Keratinocyte (primary cell): ENCODE data around the gene MSI2. TPM values are rescaled to one million over a fixed set of nuclear protein-coding genes. Genes with fewer than 3 reads are reported as not detected.

ENCODE experiments used
- DNase-seq: peaks from one replicate; pipeline ENCODE4 v3.0.0-alpha.2; 2011; ENCODE audit warnings: low read depth, missing footprints, low spot score
- FAIRE-seq: peaks from 2 replicates; lab custom pipeline; 2011; peaks lifted over from hg19 to GRCh38; lab: Jason Lieb, UNC
- H2AFZ ChIP-seq: 2 replicates; pipeline ENCODE4 v1.6.0; 2012; ENCODE audit warnings: low read length, control low read depth, inconsistent platforms; ENCODE audit not compliant: control insufficient read depth
- H3K27ac ChIP-seq: 2 replicates; pipeline ENCODE4 v1.5.1; 2011; ENCODE audit warnings: low read length; ENCODE audit not compliant: control insufficient read depth, insufficient read depth
- H3K27me3 ChIP-seq: 3 replicates; pipeline ENCODE4 v1.6.0; 2011; ENCODE audit warnings: low read length; ENCODE audit not compliant: control insufficient read depth, insufficient read depth; ENCODE audit errors: extremely low read depth
- H3K36me3 ChIP-seq, 2 experiments: 2 replicates in 1 of 2; 3 replicates in 1 of 2; pipeline ENCODE4 v1.5.1; 2011; ENCODE audit warnings: low read length in 2 of 2, mild to moderate bottlenecking in 1 of 2; ENCODE audit not compliant: control insufficient read depth in 2 of 2, insufficient read depth in 2 of 2; ENCODE audit errors: extremely low read depth in 1 of 2
- H3K4me1 ChIP-seq: 3 replicates; pipeline ENCODE4 v1.5.1; 2011; ENCODE audit warnings: low read length; ENCODE audit not compliant: control insufficient read depth, insufficient read depth; ENCODE audit errors: extremely low read depth
- H3K4me2 ChIP-seq: 3 replicates; pipeline ENCODE4 v1.6.0; 2011; ENCODE audit warnings: low read depth, low read length; ENCODE audit not compliant: control insufficient read depth, insufficient read depth; ENCODE audit errors: extremely low read depth
- H3K4me3 ChIP-seq, 3 experiments: fragments of 200-600 bp in 1 of 3; sonication (generic) in 1 of 3; 2 replicates in 2 of 3; 3 replicates in 1 of 3; pipeline ENCODE4 v1.5.1; 2011 to 2016; ENCODE audit warnings: low read length in 3 of 3, mild to moderate bottlenecking in 3 of 3, control low read depth in 2 of 3, inconsistent platforms in 1 of 3, low read depth in 1 of 3, mixed read lengths in 1 of 3, mixed run types in 1 of 3, moderate library complexity in 1 of 3; ENCODE audit not compliant: control insufficient read depth in 2 of 3, insufficient read depth in 2 of 3; ENCODE audit errors: extremely low read depth in 1 of 3
- H3K79me2 ChIP-seq: 2 replicates; pipeline ENCODE4 v1.6.0; 2012; ENCODE audit warnings: low read length; ENCODE audit not compliant: control insufficient read depth, insufficient read depth
- H3K9ac ChIP-seq: 3 replicates; pipeline ENCODE4 v1.6.0; 2011; ENCODE audit warnings: low read length; ENCODE audit not compliant: control insufficient read depth, insufficient read depth; ENCODE audit errors: extremely low read depth
- H3K9me1 ChIP-seq: 3 replicates; pipeline ENCODE4 v1.6.0; 2011; ENCODE audit warnings: low read length; ENCODE audit not compliant: control insufficient read depth, insufficient read depth; ENCODE audit errors: extremely low read depth
- H3K9me3 ChIP-seq: 2 replicates; pipeline ENCODE4 v1.5.1; 2012; ENCODE audit warnings: low read depth, low read length; ENCODE audit not compliant: control insufficient read depth
- H4K20me1 ChIP-seq: 3 replicates; pipeline ENCODE4 v1.6.0; 2011; ENCODE audit warnings: low read length; ENCODE audit not compliant: control insufficient read depth, insufficient read depth; ENCODE audit errors: extremely low read depth
- EZH2 ChIP-seq: IDR thresholded peaks from one replicate; pipeline ENCODE4 v1.6.1; 2012; ENCODE audit warnings: inconsistent platforms, mild to moderate bottlenecking, low read length, moderate library complexity
- dilution Hi-C: fragments of 300-500 bp; cut with MboI; formaldehyde crosslinking; loops from one replicate; pipeline ENCODE4 v1.7.0; 2020; ENCODE audit warnings: low sequenced_read_pairs; ENCODE audit not compliant: extremely low pct_ligation_motif_present
- polyA plus RNA-seq, 5 experiments: library from polyadenylated mRNA; depleted of rRNA in 3 of 5; stranded (reverse) in 3 of 5; stranded (forward) in 1 of 5; unstranded in 1 of 5; fragments of >200 nt; gene quantifications; 1 replicate in 1 of 5; 2 replicates in 3 of 5; 3 replicates in 1 of 5; pipeline versions ENCODE4 v1.2.1 to v1.2.3, GENCODE V29; 2011 to 2012; ENCODE audit warnings: missing spikeins in 2 of 5, low read depth in 1 of 5, low replicate concordance in 1 of 5
- TF ChIP-seq, protein P1 (sequence below), 3 experiments: IDR thresholded peaks in 1 of 3; conservative IDR thresholded peaks in 1 of 3; optimal IDR thresholded peaks in 1 of 3; 2 replicates in 2 of 3; 3 replicates in 1 of 3; pipeline versions ENCODE3 to v1.5.1; 2011; ENCODE audit warnings: low read length in 3 of 3, mild to moderate bottlenecking in 3 of 3, moderate library complexity in 2 of 3, control low read depth in 1 of 3, inconsistent platforms in 1 of 3; ENCODE audit not compliant: insufficient read depth in 2 of 3; ENCODE audit errors: extremely low read depth in 1 of 3

The MSI2 gene
- polyA plus RNA-seq, 1 donor (not counting 4 experiments of a cell fraction or from before 2014, with no cell fraction given): 22.3 TPM

DNA sequence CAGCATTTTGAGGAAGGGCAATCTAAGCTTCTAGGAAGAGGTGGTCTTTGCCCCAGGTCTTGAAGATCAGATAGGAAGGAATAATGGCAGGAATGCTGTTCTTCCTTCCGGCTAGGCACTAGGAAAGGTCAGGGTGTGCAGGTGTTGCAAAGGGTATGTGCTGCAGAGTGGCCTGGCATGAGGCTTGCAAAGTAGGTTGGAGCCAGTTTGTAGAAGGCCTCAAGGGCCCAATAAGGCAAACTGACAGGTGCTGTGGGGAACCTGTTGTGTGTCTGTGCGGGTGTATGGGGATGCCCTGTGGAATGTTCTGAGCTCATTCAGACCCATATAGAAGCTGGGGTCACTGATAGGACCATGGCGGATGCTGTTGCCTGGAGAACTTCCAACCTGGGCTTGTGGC is 12.7 kb downstream of the MSI2 start:
- Histone ChIP-seq H3K9ac (no peak overlapping the region), H3K9me3 (no peaks in the 10 kb centered on the region), H3K9me1 (no peaks in the 10 kb centered on the region), H3K79me2 (no peaks in the 10 kb centered on the region), H3K4me3 (no peak overlapping the region), H3K4me1 (peaks cover 9% of the 10 kb centered on the region), H3K27me3 (no peaks in the 10 kb centered on the region), H2AFZ (no peak overlapping the region), H4K20me1 (peaks cover 2% of the 10 kb centered on the region), H3K36me3 (peaks cover 8 to 12% of the 10 kb centered on the region in 2 experiments), H3K27ac (no peak overlapping the region), H3K4me2 (no peak overlapping the region)
- dilution Hi-C loops: no loop called here
- no peak for TF ChIP-seq EZH2
- TF ChIP-seq, protein P1, sequence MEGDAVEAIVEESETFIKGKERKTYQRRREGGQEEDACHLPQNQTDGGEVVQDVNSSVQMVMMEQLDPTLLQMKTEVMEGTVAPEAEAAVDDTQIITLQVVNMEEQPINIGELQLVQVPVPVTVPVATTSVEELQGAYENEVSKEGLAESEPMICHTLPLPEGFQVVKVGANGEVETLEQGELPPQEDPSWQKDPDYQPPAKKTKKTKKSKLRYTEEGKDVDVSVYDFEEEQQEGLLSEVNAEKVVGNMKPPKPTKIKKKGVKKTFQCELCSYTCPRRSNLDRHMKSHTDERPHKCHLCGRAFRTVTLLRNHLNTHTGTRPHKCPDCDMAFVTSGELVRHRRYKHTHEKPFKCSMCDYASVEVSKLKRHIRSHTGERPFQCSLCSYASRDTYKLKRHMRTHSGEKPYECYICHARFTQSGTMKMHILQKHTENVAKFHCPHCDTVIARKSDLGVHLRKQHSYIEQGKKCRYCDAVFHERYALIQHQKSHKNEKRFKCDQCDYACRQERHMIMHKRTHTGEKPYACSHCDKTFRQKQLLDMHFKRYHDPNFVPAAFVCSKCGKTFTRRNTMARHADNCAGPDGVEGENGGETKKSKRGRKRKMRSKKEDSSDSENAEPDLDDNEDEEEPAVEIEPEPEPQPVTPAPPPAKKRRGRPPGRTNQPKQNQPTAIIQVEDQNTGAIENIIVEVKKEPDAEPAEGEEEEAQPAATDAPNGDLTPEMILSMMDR (optimal IDR thresholded peaks at IDR 0.05 in 1 of 3, IDR thresholded peaks at IDR 0.05 in 1 of 3, conservative IDR thresholded peaks at IDR 0.05 in 1 of 3; ENCODE audit: extremely low read depth in 1 of 3, insufficient read depth in 2 of 3, low read length in 3 of 3): no peak
- DNase-seq (no peak), FAIRE-seq (no peak)

DNA sequence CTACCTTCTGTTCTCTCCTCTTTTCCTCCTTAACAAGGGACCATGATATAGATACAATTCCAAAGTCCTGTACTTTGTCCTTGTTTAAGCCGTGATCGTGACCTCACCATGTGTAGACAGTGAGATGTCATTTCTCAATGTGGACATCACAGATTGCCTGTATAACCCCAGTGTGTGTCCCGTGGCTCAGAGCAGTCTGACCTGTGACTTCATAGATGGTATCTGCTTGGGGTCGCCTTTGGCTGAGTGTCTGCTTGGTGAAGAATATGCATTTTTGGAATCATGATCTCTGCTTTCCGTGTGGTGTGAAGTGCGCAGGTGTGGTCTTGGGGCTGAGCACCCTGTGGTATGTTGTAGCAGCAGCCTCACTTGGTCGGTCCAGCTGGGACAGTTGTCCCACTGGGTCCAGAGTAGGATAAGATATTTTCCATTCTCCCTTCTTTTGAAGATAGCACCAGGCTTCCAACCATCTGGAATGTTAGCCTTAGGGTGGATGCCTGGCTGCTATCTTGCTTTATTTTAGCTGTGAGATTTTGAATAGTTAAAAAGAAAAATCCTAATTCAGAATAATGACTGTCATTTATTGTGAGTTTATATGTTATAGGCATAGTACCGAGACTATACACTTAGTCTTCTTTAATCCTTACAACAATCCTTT is 13.4 kb downstream of the MSI2 start:
- dilution Hi-C loops: no loop called here
- Histone ChIP-seq H3K4me3 (no peak overlapping the region), H3K9ac (no peak overlapping the region), H2AFZ (no peak overlapping the region), H3K79me2 (no peaks in the 10 kb centered on the region), H3K4me1 (peaks cover 5% of the 10 kb centered on the region), H3K27me3 (no peaks in the 10 kb centered on the region), H4K20me1 (peaks cover 2% of the 10 kb centered on the region), H3K4me2 (no peak overlapping the region), H3K27ac (no peak overlapping the region), H3K9me1 (no peaks in the 10 kb centered on the region), H3K36me3 (peaks cover 8 to 10% of the 10 kb centered on the region in 2 experiments), H3K9me3 (no peaks in the 10 kb centered on the region)
- DNase-seq (no peak), FAIRE-seq (no peak)
- TF ChIP-seq, protein P1 (optimal IDR thresholded peaks at IDR 0.05 in 1 of 3, IDR thresholded peaks at IDR 0.05 in 1 of 3, conservative IDR thresholded peaks at IDR 0.05 in 1 of 3; ENCODE audit: extremely low read depth in 1 of 3, insufficient read depth in 2 of 3, low read length in 3 of 3): no peak
- no peak for TF ChIP-seq EZH2
